Measurements from ENCODE around the gene RAG1. TPM values are rescaled to one million over a fixed set of nuclear protein-coding genes. Genes with fewer than 3 reads are reported as not detected.
A peak's percentile ranks its signal among the peaks of the same experiment; 100 is the strongest.

Gene RAG1
- total and polyA plus RNA-seq, 9 of the 15 experiments (the other 6 are each of a cell fraction or from before 2014, with no cell fraction given): 0.49 to 2.5 (median 1.7) TPM

GRCh38 chr11:36557390-36557789, 10.4 kb upstream of the RAG1 start (continued):
- TF ChIP-seq NFRKB (IDR thresholded peaks at IDR 0.05; ENCODE audit: low read depth) (peak; percentile 90), POLR2A (conservative IDR thresholded peaks at IDR 0.05) (peak; percentile 52)

DNA sequence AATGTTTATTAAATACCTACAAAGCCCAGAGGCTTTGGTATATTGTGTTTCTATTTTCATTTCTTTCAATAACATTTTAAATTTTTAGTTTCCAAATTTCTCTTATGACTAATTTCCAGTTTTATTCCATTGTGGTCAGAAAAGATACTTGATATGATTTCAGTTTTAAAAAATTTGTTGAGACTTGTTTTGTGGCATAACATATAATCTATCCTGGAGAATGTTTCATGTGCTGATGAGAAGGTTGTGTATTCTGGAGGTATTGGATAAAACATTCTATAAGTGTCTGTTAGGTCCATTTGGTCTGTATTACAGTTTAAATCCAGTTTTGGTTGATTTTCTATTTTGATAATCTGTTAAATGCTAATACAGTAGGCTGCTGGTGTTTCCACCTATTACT, 9.8 kb upstream of the RAG1 start:
- peaks cover 1% of the 10 kb centered on the region; the same call in 1 of the 2 replicates for H3K9me3 ChIP-seq (replicated peaks; ENCODE audit: control insufficient read depth, insufficient read depth, low read depth, low read length)
- intact Hi-C loops (cut with micrococcal nuclease) (no loop called here), in situ Hi-C loops (cut with MboI) (no loop called here)
- peak overlapping the region; percentile 31 for H3K4me3 ChIP-seq
- no peaks in the 10 kb centered on the region for H3K79me2 ChIP-seq (ENCODE audit: control insufficient read depth, insufficient read depth, low read length)
- H3K27me3 ChIP-seq (ENCODE audit: control insufficient read depth in 2 of 2, insufficient read depth in 2 of 2, low read length in 2 of 2): no peaks in the 10 kb centered on the region
- ATAC-seq: peak; percentile 26; the same call in 1 of the 3 replicates
- TF ChIP-seq ZNF184 (CRISPR knock-in tag; IDR thresholded peaks at IDR 0.05) (no peak), MCM2 (IDR thresholded peaks at IDR 0.05; ENCODE audit: low read depth) (no peak), CCAR2 (IDR thresholded peaks at IDR 0.05; ENCODE audit: low read depth, low read length) (no peak), C11orf30 (IDR thresholded peaks at IDR 0.05; ENCODE audit: low read depth) (no peak), HSF4 (CRISPR knock-in tag; IDR thresholded peaks at IDR 0.05; ENCODE audit: borderline replicate concordance) (no peak), SAFB2 (IDR thresholded peaks at IDR 0.05; ENCODE audit: borderline replicate concordance, low read depth, low read length, severe bottlenecking) (no peak), CREB1 (IDR thresholded peaks at IDR 0.05) (no peak), CREB1 (CRISPR knock-in tag; IDR thresholded peaks at IDR 0.05) (no peak), ZNF224 (CRISPR knock-in tag; IDR thresholded peaks at IDR 0.05) (no peak), RFX1 (IDR thresholded peaks at IDR 0.05) (no peak), CHD2 (IDR thresholded peaks at IDR 0.05; ENCODE audit: low read depth, low read length) (no peak), ATF1 (CRISPR knock-in tag; IDR thresholded peaks at IDR 0.05) (no peak), ATF1 (tag; IDR thresholded peaks at IDR 0.05) (no peak), TAF1 (IDR thresholded peaks at IDR 0.05; ENCODE audit: control insufficient read depth, extremely low read depth, insufficient read depth, low read length, severe bottlenecking) (no peak), MCM7 (IDR thresholded peaks at IDR 0.05) (no peak), NFIC (IDR thresholded peaks at IDR 0.05) (no peak), NFIX (CRISPR knock-in tag; IDR thresholded peaks at IDR 0.05; ENCODE audit: low read depth) (no peak), MBD2 (IDR thresholded peaks at IDR 0.05; ENCODE audit: borderline replicate concordance, low read depth) (no peak), TAF15 (IDR thresholded peaks at IDR 0.05; ENCODE audit: low read depth, low read length) (no peak)
- TF ChIP-seq, protein P1, sequence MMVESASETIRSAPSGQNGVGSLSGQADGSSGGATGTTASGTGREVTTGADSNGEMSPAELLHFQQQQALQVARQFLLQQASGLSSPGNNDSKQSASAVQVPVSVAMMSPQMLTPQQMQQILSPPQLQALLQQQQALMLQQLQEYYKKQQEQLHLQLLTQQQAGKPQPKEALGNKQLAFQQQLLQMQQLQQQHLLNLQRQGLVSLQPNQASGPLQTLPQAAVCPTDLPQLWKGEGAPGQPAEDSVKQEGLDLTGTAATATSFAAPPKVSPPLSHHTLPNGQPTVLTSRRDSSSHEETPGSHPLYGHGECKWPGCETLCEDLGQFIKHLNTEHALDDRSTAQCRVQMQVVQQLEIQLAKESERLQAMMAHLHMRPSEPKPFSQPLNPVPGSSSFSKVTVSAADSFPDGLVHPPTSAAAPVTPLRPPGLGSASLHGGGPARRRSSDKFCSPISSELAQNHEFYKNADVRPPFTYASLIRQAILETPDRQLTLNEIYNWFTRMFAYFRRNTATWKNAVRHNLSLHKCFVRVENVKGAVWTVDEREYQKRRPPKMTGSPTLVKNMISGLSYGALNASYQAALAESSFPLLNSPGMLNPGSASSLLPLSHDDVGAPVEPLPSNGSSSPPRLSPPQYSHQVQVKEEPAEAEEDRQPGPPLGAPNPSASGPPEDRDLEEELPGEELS (CRISPR knock-in tag; IDR thresholded peaks at IDR 0.05; ENCODE audit: borderline replicate concordance): no peak
- TF ChIP-seq, protein P2, sequence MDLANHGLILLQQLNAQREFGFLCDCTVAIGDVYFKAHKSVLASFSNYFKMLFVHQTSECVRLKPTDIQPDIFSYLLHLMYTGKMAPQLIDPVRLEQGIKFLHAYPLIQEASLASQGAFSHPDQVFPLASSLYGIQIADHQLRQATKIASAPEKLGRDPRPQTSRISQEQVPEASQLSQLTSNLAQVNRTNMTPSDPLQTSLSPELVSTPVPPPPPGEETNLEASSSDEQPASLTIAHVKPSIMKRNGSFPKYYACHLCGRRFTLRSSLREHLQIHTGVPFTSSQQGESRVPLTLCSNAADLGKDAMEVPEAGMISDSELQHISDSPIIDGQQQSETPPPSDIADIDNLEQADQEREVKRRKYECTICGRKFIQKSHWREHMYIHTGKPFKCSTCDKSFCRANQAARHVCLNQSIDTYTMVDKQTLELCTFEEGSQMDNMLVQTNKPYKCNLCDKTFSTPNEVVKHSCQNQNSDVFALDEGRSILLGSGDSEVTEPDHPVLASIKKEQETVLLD (IDR thresholded peaks at IDR 0.05): no peak
- H3K27ac ChIP-seq (ENCODE audit: extremely low read depth, low read depth, low read length): peak overlapping the region; percentile 66; the same call in 1 of the 3 replicates
- ChIA-PET POLR2A (interaction anchor here (0.6 kb wide), 1 partner anchor 369 kb away, joined by 4 read pairs; no protein-coding TSS in a partner anchor), CTCF (ENCODE audit: low intra/inter-chr PET ratio) (no interaction called here)
- no peak for FAIRE-seq
- DNase-seq (ENCODE audit: extremely low read depth in 1 of 4, low spot score in 3 of 4): no peak
- H3K4me1 ChIP-seq (replicated peaks in 1 of 2; ENCODE audit: control insufficient read depth in 2 of 2, insufficient read depth in 2 of 2, low read length in 2 of 2): no peaks in the 10 kb centered on the region; a peak in 2 of 5 replicates
- H3K9me1 ChIP-seq (ENCODE audit: control insufficient read depth, insufficient read depth, low read length): no peaks in the 10 kb centered on the region
- H2AFZ ChIP-seq (ENCODE audit: low read depth, low read length): peak overlapping the region; percentile 98
- H3K4me2 ChIP-seq (ENCODE audit: insufficient read depth, low read length): peak overlapping the region; percentile 66
- H3K36me3 ChIP-seq (ENCODE audit: control insufficient read depth, insufficient read depth, low read length): no peaks in the 10 kb centered on the region
- BruUV-seq (replicated peaks): no TSS peak
- H3K9ac ChIP-seq (ENCODE audit: insufficient read depth in 1 of 2, low read depth in 2 of 2, low read length in 2 of 2): peak overlapping the region in 1 of 2 experiments; percentile 66; a peak in 2 of 4 replicates
- no peaks in the 10 kb centered on the region for H4K20me1 ChIP-seq (replicated peaks; ENCODE audit: control insufficient read depth, insufficient read depth, low read length)

All from K562 (cell line).